ENCODE data around the gene SLC26A8.

GRCh38 chr6:36056178-36056577, 31.7 kb upstream of the SLC26A8 start:
- TF ChIP-seq POLR2AphosphoS5 (IDR thresholded peaks at IDR 0.05; ENCODE audit: low read depth, low read length) (no peak), POLR2A (IDR thresholded peaks at IDR 0.05; ENCODE audit: low read depth, low read length) (no peak)
